Erythroblast (primary cell): ENCODE measurements around the gene ASIP.

Experiments used
- GATA1 ChIP-seq: IDR thresholded peaks from 2 replicates; pipeline ENCODE4 v1.6.1; 2011; ENCODE audit warnings: low read depth, mild to moderate bottlenecking, control low read depth, low read length, moderate library complexity
- POLR2A ChIP-seq: IDR thresholded peaks from 2 replicates; pipeline ENCODE4 v1.6.1; 2011; ENCODE audit warnings: mild to moderate bottlenecking, low read length

GRCh38 chr20:34302312-34302722 lies 61.1 kb downstream of the ASIP start:
- TF ChIP-seq POLR2A (no peak), GATA1 (no peak)
